Cerebellar cortex (tissue), 1 donor: ENCODE data around the gene MLST8.
"Not testable (repeated sequence)": the region's sequence is repeated elsewhere in the genome, so short reads cannot be mapped to it uniquely, and the experiment has no call there.

Source experiments
- DNase-seq: peaks from one replicate; pipeline ENCODE4 v3.0.0-alpha.2; 2015; ENCODE audit warnings: low spot score

MLST8 gene

GRCh38 chr16:2231016-2231931 lies 26.0 kb downstream of the MLST8 start:
- DNase-seq: no peak

- DNase-seq: no peak
Observed at GRCh38 chr16:2232094-2232990, 27.1 kb downstream of the MLST8 start.

GRCh38 chr16:2233046-2233775 lies 28.0 kb downstream of the MLST8 start:
- DNase-seq: no peak

- no peak for DNase-seq
Observed at GRCh38 chr16:2233872-2234812, 28.9 kb downstream of the MLST8 start.

DNA sequence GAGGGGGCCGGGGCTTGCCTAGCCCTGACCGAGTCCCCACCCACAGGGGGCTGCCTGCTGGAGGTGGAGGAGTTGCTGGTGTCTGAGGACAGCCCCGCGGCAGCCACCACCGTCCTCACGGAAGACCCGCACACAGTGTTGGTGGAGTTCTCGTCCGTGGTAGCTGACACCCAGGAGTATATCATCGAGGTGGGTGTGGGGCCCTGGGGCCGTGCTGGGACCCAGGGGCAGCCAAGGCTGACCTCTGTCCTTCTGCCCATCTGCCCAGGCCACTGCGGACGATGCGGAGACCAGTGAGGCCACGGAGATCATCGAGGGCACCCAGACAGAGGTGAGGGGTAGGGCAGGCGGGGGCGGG lies 29.5 kb downstream of the MLST8 start:
- DNase-seq: no peak

- DNase-seq: no peak
Observed at GRCh38 chr16:2235234-2235651, 30.0 kb downstream of the MLST8 start.

- peak; percentile 27 for DNase-seq
Observed at GRCh38 chr16:2235695-2236336, 30.6 kb downstream of the MLST8 start.

- DNase-seq: peak; percentile 46
Observed at GRCh38 chr16:2236337-2237101, 31.3 kb downstream of the MLST8 start, which contains the start of gene DNASE1L2. DNASE1L2 (plus strand) TSS chr16:2236444; CDS start chr16:2236817, 373 bp downstream.

DNA sequence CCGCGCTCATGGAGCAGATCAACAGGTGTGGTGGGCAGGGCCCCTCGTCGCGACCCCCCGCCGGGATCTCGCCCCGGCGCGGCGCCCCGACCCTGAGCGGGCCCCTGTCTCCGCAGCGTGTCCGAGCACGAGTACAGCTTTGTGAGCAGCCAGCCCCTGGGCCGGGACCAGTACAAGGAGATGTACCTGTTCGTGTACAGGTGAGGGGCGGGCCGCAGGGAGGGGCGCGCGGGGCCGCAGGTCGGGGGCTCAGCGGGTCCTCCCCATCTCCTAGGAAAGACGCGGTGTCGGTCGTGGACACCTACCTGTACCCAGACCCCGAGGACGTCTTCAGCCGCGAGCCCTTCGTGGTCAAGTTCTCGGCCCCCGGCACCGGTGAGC lies 31.8 kb downstream of the MLST8 start:
- no peak for DNase-seq

- no peak for DNase-seq
Observed at GRCh38 chr16:2237493-2238149, 32.4 kb downstream of the MLST8 start.

DNA sequence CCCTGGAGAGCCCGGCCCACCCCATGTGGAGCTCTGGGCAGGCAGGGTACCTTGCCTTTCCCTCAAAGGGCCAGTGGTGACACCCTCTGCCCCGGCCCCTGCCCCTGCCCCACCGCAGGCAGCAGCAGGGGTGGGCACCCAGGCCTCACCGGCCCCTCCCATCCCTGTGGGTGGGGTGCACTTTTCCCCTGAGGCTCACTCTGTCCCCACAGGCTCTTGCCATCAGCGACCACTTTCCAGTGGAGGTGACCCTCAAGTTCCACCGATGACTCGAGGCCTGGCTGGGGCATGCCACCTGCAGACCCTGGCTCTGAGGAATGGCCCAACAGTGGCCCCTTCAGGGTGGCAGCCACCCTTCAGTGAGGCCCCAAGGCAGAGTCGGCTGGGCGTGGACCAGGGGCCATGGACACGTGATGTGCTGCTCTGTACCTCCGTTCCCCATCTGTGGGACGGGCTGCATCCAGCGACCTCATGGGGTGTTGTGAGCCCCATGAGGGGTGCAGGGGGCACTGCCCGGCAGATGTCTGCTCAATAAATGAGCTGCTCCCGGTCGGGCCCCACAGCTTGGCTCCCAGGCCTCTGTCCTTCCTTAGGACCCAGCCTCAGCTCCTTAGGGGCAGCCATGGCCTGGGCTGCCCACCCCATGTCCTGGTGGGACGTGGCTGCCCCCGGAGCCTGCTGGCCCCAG lies 33.0 kb downstream of the MLST8 start:
- DNase-seq: no peak

DNA sequence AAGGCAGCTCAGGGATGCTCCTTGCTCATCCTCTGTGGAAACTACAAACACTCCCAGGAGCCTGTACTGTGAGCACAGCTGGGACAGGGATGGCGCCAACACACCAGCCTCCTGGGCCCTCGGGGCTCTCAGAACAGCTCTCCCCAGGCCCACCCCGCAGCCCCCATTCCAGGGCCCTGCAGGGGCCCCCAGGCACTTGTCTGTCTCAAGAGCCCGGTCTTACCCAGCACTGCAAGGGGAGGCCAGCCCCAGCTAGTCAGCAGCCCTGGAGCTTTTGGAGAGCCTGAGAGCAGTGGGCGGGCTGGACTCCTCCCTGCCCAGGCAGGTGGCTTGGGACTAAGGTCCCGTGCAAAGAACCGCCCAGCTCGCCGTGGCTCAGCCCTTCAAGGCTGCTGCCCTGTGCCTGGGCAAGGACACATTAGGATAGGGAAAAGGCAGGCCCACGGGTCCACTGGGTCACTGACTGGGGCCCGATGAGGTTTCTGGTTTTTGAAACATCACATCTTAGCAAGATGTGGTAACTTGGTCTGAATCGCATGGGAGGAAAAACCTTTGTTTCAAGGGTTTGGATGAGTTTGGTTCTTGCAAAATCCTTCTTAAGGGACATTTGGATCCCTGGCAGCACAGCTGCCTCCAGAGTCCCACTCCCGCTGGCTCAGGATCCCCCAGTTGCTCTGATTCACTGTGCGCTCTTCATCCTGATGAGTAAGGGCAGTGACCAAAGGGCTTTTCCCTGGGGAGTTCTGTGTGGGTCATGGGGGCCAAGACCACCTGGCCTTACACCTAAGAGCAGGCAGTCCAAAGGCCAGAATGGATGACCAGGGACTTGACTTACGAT lies 33.8 kb downstream of the MLST8 start:
- DNase-seq: peak; percentile 28

DNA sequence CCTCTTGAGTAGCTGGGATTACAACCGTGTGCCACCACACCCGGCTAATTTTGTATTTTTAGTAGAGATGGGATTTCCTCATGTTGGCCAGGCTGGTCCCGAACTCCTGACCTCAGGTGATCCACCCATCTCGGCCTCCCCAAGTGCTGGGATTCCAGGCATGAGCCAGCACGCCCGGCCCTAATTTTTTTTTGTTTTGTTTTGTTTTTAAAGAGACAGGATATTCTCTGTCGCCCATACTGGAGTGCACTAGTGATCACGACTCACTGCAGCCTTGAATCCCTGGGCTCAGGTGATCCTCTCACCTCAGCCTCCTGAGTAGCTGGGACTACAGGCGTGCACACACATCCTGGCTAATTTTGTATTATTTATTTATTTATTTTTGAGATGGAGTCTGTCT lies 35.1 kb downstream of the MLST8 start:
- not testable (repeated sequence) for DNase-seq

GRCh38 chr16:2242598-2242997 lies 37.3 kb downstream of the MLST8 start:
- no peak for DNase-seq

- DNase-seq: no peak
Observed at GRCh38 chr16:2243031-2243528, 37.8 kb downstream of the MLST8 start.

- no peak for DNase-seq
Observed at GRCh38 chr16:2243781-2244180, 38.5 kb downstream of the MLST8 start.

DNA sequence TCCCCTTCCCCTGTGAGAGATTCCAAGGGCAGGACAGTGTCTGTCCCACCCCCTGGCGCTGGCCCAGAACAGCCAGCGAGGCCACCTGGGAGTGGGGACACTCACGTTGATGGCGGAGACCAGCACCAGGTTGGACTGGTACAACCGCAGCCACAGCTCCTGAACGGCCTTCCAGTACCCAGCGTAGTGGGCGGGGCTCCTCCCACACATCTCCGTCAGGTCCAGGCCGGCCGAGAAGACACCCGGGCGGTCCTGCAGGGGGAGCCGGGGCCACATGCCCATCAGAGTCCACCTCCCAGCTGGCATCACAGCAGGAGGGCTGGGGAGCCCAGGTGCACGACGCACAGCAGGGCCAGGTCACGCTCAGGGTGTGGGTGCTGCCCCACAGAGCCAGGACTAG lies 39.0 kb downstream of the MLST8 start:
- DNase-seq: no peak
